Measurements from ENCODE around the gene ERBB2. TPM values are rescaled to one million over a fixed set of nuclear protein-coding genes. Genes with fewer than 3 reads are reported as not detected.

The ERBB2 gene
- polyA plus RNA-seq (ENCODE audit: insufficient read length in 3 of 3), result 100 to 1,000 TPM; 158 to 183 (median 165) TPM
- long read RNA-seq, donor 1, partial matches to known transcripts, result 128 of 130 reads
- long read RNA-seq, donor 1, other reads (novel, unspliced or antisense), result 0 of 130 reads
- long read RNA-seq, donor 2, partial matches to known transcripts, result 129 of 130 reads
- long read RNA-seq, donor 2, other reads (novel, unspliced or antisense), result 0 of 130 reads
- long read RNA-seq, donor 3, full-length matches to known transcripts, result 10 of 205 reads
- long read RNA-seq, donor 3, partial matches to known transcripts, result 136 of 205 reads
- long read RNA-seq, donor 3, other reads (novel, unspliced or antisense), result 59 of 205 reads
- long read RNA-seq, donor 4, full-length matches to known transcripts, result 7 of 82 reads
- long read RNA-seq, donor 4, partial matches to known transcripts, result 15 of 82 reads
- long read RNA-seq, donor 4, other reads (novel, unspliced or antisense), result 60 of 82 reads
- long read RNA-seq, donor 5, result 0 reads
- long read RNA-seq, donor 6, partial matches to known transcripts, result 71 of 120 reads
- long read RNA-seq, donor 6, other reads (novel, unspliced or antisense), result 48 of 120 reads
- long read RNA-seq, donor 7, partial matches to known transcripts, result 71 of 72 reads
- long read RNA-seq, donor 7, other reads (novel, unspliced or antisense), result 0 of 72 reads
- long read RNA-seq, donor 8, result 0 reads
- long read RNA-seq, donor 9, full-length matches to known transcripts, result 7 of 92 reads
- long read RNA-seq, donor 9, partial matches to known transcripts, result 85 of 92 reads
- long read RNA-seq, donor 9, other reads (novel, unspliced or antisense), result 0 of 92 reads
- long read RNA-seq, donor 10, full-length matches to known transcripts, result 7 of 104 reads
- long read RNA-seq, donor 10, partial matches to known transcripts, result 97 of 104 reads
- long read RNA-seq, donor 10, other reads (novel, unspliced or antisense), result 0 of 104 reads
- long read RNA-seq, donor 11, full-length matches to known transcripts, result 4 of 98 reads
- long read RNA-seq, donor 11, partial matches to known transcripts, result 55 of 98 reads
- long read RNA-seq, donor 11, other reads (novel, unspliced or antisense), result 39 of 98 reads
- long read RNA-seq, donor 12, full-length matches to known transcripts, result 4 of 19 reads
- long read RNA-seq, donor 12, partial matches to known transcripts, result 15 of 19 reads
- long read RNA-seq, donor 12, other reads (novel, unspliced or antisense), result 0 of 19 reads
- long read RNA-seq, donor 13, result 0 reads
- long read RNA-seq, donor 14, full-length matches to known transcripts, result 4 of 90 reads
- long read RNA-seq, donor 14, partial matches to known transcripts, result 25 of 90 reads
- long read RNA-seq, donor 14, other reads (novel, unspliced or antisense), result 61 of 90 reads
- long read RNA-seq, donor 15, full-length matches to known transcripts, result 5 of 24 reads
- long read RNA-seq, donor 15, partial matches to known transcripts, result 19 of 24 reads
- long read RNA-seq, donor 15, other reads (novel, unspliced or antisense), result 0 of 24 reads
- long read RNA-seq, donor 16, full-length matches to known transcripts, result 29 of 474 reads
- long read RNA-seq, donor 16, partial matches to known transcripts, result 445 of 474 reads
- long read RNA-seq, donor 16, other reads (novel, unspliced or antisense), result 0 of 474 reads

- peak in 7 of 11 donors; percentile 70 to 89 (median 83) for DNase-seq (ENCODE audit: extremely low read depth in 1 of 11, low read depth in 9 of 11, low spot score in 4 of 11)
These were observed at the start of gene ERBB2 for GRCh38 chr17:39699818-39700147. Gene ERBB2, plus strand, starts transcription at chr17:39700064. Its CDS starts 175 bp downstream, at chr17:39700239.

- DNase-seq (ENCODE audit: extremely low read depth in 1 of 11, low read depth in 9 of 11, low spot score in 4 of 11), result no peak
These were observed 49.7 kb upstream of the ERBB2 start for GRCh38 chr17:39650121-39650579.

- no peak for DNase-seq (ENCODE audit: extremely low read depth in 1 of 11, low read depth in 9 of 11, low spot score in 4 of 11)
These were observed 47.8 kb upstream of the ERBB2 start for GRCh38 chr17:39651923-39652586.

- DNase-seq (ENCODE audit: extremely low read depth in 1 of 11, low read depth in 9 of 11, low spot score in 4 of 11), result no peak
These were observed 47.1 kb upstream of the ERBB2 start for GRCh38 chr17:39652587-39653315.

- DNase-seq (ENCODE audit: extremely low read depth in 1 of 11, low read depth in 9 of 11, low spot score in 4 of 11), result no peak
These were observed 46.6 kb upstream of the ERBB2 start for GRCh38 chr17:39653316-39653661.

- DNase-seq (ENCODE audit: extremely low read depth in 1 of 11, low read depth in 9 of 11, low spot score in 4 of 11), result no peak
These were observed 46.1 kb upstream of the ERBB2 start for GRCh38 chr17:39653662-39654331.

GRCh38 chr17:39655105-39655504 is 44.8 kb upstream of the ERBB2 start:
- DNase-seq (ENCODE audit: extremely low read depth in 1 of 11, low read depth in 9 of 11, low spot score in 4 of 11), result no peak

GRCh38 chr17:39658346-39658745 is 41.5 kb upstream of the ERBB2 start:
- no peak for DNase-seq (ENCODE audit: extremely low read depth in 1 of 11, low read depth in 9 of 11, low spot score in 4 of 11)

GRCh38 chr17:39658760-39659159 is 41.1 kb upstream of the ERBB2 start:
- DNase-seq (ENCODE audit: extremely low read depth in 1 of 11, low read depth in 9 of 11, low spot score in 4 of 11), result no peak

GRCh38 chr17:39659279-39660010 is 40.4 kb upstream of the ERBB2 start:
- DNase-seq (ENCODE audit: extremely low read depth in 1 of 11, low read depth in 9 of 11, low spot score in 4 of 11), result no peak

- no peak for DNase-seq (ENCODE audit: extremely low read depth in 1 of 11, low read depth in 9 of 11, low spot score in 4 of 11)
These were observed 39.9 kb upstream of the ERBB2 start for GRCh38 chr17:39660011-39660360.

- no peak for DNase-seq (ENCODE audit: extremely low read depth in 1 of 11, low read depth in 9 of 11, low spot score in 4 of 11)
These were observed 39.2 kb upstream of the ERBB2 start for GRCh38 chr17:39660397-39661385.

- no peak for DNase-seq (ENCODE audit: extremely low read depth in 1 of 11, low read depth in 9 of 11, low spot score in 4 of 11)
These were observed 37.9 kb upstream of the ERBB2 start for GRCh38 chr17:39661744-39662541.

- DNase-seq (ENCODE audit: extremely low read depth in 1 of 11, low read depth in 9 of 11, low spot score in 4 of 11), result no peak
These were observed 37.1 kb upstream of the ERBB2 start for GRCh38 chr17:39662551-39663339.
